Spleen (tissue), 11 donors: Measurements from ENCODE around the gene RPS27. TPM values are rescaled to one million over a fixed set of nuclear protein-coding genes. Genes with fewer than 3 reads are reported as not detected.
"Not testable (repeated sequence)": the region's sequence is repeated elsewhere in the genome, so short reads cannot be mapped to it uniquely, and the experiment has no call there.

Experiments used
- DNase-seq: peaks from one replicate; pipeline ENCODE4 v3.0.0-alpha.2; 2020
- H3K27ac ChIP-seq, 8 donors: fragments of 200-600 bp; sonication (generic) in 7 of 8; 1 replicate in 4 of 8; 2 replicates in 4 of 8; pipeline versions ENCODE4 v1.5.0 to v1.8.0; 2016 to 2021; ENCODE audit warnings: inconsistent platforms in 4 of 8, mild to moderate bottlenecking in 4 of 8, moderate library complexity in 1 of 8
- H3K27me3 ChIP-seq, 7 donors: fragments of 200-600 bp; sonication (generic) in 6 of 7; replicated peaks in 1 of 7; 1 replicate in 4 of 7; 2 replicates in 3 of 7; pipeline versions ENCODE4 v1.5.0 to v1.8.0; 2016 to 2021; ENCODE audit warnings: inconsistent platforms in 3 of 7, mild to moderate bottlenecking in 1 of 7
- H3K36me3 ChIP-seq, 6 donors: fragments of 200-600 bp; sonication (generic) in 5 of 6; 1 replicate in 4 of 6; 2 replicates in 2 of 6; pipeline versions ENCODE4 v1.5.0 to v1.8.0; 2016 to 2021; ENCODE audit warnings: inconsistent platforms in 2 of 6
- H3K4me1 ChIP-seq, 6 donors: fragments of 200-600 bp; sonication (generic) in 5 of 6; 1 replicate in 3 of 6; 2 replicates in 3 of 6; pipeline versions ENCODE4 v1.5.0 to v1.8.0; 2016 to 2021; ENCODE audit warnings: inconsistent platforms in 3 of 6
- H3K4me3 ChIP-seq, 8 donors: fragments of 200-600 bp; sonication (generic) in 7 of 8; 1 replicate in 4 of 8; 2 replicates in 4 of 8; pipeline versions ENCODE4 v1.5.0 to v1.8.0; 2016 to 2021; ENCODE audit warnings: inconsistent platforms in 4 of 8, mild to moderate bottlenecking in 4 of 8, moderate library complexity in 2 of 8
- H3K9me3 ChIP-seq, 8 donors: fragments of 200-600 bp; sonication (generic) in 7 of 8; 1 replicate in 4 of 8; 2 replicates in 4 of 8; pipeline versions ENCODE4 v1.5.0 to v1.8.0; 2016 to 2021; ENCODE audit warnings: inconsistent platforms in 4 of 8
- POLR2A ChIP-seq, 3 donors: fragments of 450-650 bp; IDR thresholded peaks; one replicate each; pipeline ENCODE4 v1.5.1; 2017; ENCODE audit warnings: antibody characterized with exemption in 3 of 3, mild to moderate bottlenecking in 1 of 3
- POLR2AphosphoS5 ChIP-seq, 3 donors: sonication (generic); formaldehyde crosslinking; IDR thresholded peaks; one replicate each; pipeline ENCODE4 v1.5.1; 2017; ENCODE audit warnings: antibody characterized with exemption in 3 of 3
- WGBS, 5 donors: extraction: QIAGEN DNeasy Blood & Tissue Kit in 3 of 5; methylation state at CpG; one replicate each; pipeline versions ENCODE4 v1.1.5 to v1.1.7; 2013 to 2018; 5-methylcytosine and 5-hydroxymethylcytosine counted together
- intact Hi-C: fragments of 100-400 bp; cut with DNase I; formaldehyde crosslinking; loops from one replicate; pipeline ENCODE4 v1.15.0; 2023; ENCODE audit warnings: low total_unique reads
- microRNA-seq, 3 donors: library from miRNA; unstranded; fragments of <30 nt; microRNA quantifications; one replicate each; pipeline versions ENCODE4 to v1.1.0, GENCODE V29; 2019 to 2020
- polyA plus RNA-seq, 3 donors: library from polyadenylated mRNA; stranded (reverse); fragments of 200-250 nt; gene quantifications; one replicate each; pipeline ENCODE4 v1.2.1, GENCODE V29; 2013
- small RNA-seq, 4 donors: library from RNA; depleted of rRNA; stranded (forward); fragments of <200 nt; gene quantifications; one replicate each; pipeline ENCODE3, GENCODE V24; 2016
- total RNA-seq, 7 donors: library from RNA; depleted of rRNA in 3 of 7; stranded (reverse); fragments of >200 nt in 3 of 7; fragmentation: NEBNext Ultra II Directional in 4 of 7; extraction: Animal tissue kit (Norgen Biotek cat#: 25700) in 4 of 7; gene quantifications; one replicate each; pipeline versions ENCODE4 v1.1.0 to v1.2.1, GENCODE V29; 2016 to 2021
- TF ChIP-seq, protein P1 (sequence below), 11 experiments: fragments of 200-600 bp in 7 of 11; fragments of 450-650 bp in 4 of 11; sonication (generic) in 4 of 11; IDR thresholded peaks in 8 of 11; conservative IDR thresholded peaks in 3 of 11; 1 replicate in 7 of 11; 2 replicates in 4 of 11; pipeline versions ENCODE4 v1.4.0 to v1.8.0; 2016 to 2021; ENCODE audit warnings: antibody characterized with exemption in 11 of 11, inconsistent platforms in 4 of 11, mild to moderate bottlenecking in 1 of 11
- donor health status: healthy with polysubstance abuse.
- donor health status: DM: no; HTN: no; CAD: no; lungs with moderate emphysema.
- donor health status: DM: no; HTN: no; CAD: no.
- donor health status: Bipolar disorder and iron deficiency.
- donor health status: healthy.
- donor health status: DM: no; HTN: no; CAD: no.
- donor health status: DM: yes; HTN: yes; CAD: no.

RPS27 gene
- total and polyA plus RNA-seq, 10 donors, result 1,398 to 23,475 (median 2,447) TPM

DNA sequence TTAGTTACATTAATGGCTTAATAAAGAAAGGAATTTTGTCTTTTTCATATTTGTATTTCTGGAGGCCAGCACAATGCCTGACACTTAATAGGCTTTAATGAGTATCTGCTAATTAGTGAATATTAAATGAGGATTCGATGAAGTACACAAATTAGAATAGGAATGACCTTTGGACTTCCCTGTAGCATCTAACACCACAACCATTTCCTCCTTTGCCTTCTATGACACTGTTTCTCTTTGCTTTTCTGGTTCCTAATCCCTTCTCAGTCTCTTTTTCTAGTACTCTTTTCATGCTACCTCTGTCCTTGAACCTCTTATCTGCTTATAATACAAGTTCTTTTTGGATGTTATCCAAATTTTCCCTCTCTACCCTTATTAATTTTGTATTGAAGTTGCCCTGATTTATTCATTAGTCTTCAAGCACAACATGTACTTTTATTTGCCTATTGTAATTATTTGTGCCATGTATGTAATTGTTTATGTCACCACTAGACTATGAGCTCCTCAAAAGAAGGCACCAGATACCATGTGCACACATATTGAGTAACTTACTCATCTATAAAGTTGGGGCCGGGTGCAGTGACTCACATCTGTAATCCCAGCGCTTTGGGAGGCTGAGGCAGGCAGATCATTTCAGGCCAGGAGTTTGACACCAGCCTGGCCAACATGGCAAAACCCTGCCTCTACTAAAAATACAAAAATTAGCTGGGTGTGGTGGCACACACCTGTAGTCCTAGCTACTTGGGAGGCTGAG lies 23.8 kb downstream of the RPS27 start:
- DNase-seq, result no peak
- Histone ChIP-seq H3K27me3 (no peaks in the 10 kb centered on the region), H3K27ac (no peak overlapping the region), H3K36me3 (no peaks in the 10 kb centered on the region), H3K4me3 (no peak overlapping the region), H3K9me3 (no peaks in the 10 kb centered on the region), H3K4me1 (no peaks in the 10 kb centered on the region)
- 68 to 84% (median 75%) methylated on average over 3 of the region's 3 CpGs for WGBS, 5 donors
- intact Hi-C loops, result loop anchor here (10.0 kb wide), 1 partner anchor 130 kb away; no protein-coding TSS in a partner anchor
- no peak for TF ChIP-seq POLR2A (IDR thresholded peaks at IDR 0.05)
- no peak for TF ChIP-seq POLR2AphosphoS5 (IDR thresholded peaks at IDR 0.05)
- TF ChIP-seq, protein P1, sequence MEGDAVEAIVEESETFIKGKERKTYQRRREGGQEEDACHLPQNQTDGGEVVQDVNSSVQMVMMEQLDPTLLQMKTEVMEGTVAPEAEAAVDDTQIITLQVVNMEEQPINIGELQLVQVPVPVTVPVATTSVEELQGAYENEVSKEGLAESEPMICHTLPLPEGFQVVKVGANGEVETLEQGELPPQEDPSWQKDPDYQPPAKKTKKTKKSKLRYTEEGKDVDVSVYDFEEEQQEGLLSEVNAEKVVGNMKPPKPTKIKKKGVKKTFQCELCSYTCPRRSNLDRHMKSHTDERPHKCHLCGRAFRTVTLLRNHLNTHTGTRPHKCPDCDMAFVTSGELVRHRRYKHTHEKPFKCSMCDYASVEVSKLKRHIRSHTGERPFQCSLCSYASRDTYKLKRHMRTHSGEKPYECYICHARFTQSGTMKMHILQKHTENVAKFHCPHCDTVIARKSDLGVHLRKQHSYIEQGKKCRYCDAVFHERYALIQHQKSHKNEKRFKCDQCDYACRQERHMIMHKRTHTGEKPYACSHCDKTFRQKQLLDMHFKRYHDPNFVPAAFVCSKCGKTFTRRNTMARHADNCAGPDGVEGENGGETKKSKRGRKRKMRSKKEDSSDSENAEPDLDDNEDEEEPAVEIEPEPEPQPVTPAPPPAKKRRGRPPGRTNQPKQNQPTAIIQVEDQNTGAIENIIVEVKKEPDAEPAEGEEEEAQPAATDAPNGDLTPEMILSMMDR (IDR thresholded peaks at IDR 0.05 in 8 of 11, conservative IDR thresholded peaks at IDR 0.05 in 3 of 11), result no peak

- H3K4me3 ChIP-seq, result no peak overlapping the region
- 88 to 98% (median 93%) methylated on average over 4 of the region's 4 CpGs for WGBS, 5 donors
- no peak for TF ChIP-seq POLR2AphosphoS5 (IDR thresholded peaks at IDR 0.05)
- no peak for TF ChIP-seq POLR2A (IDR thresholded peaks at IDR 0.05)
- TF ChIP-seq, protein P1 (IDR thresholded peaks at IDR 0.05 in 8 of 11, conservative IDR thresholded peaks at IDR 0.05 in 3 of 11), result no peak
- no peak overlapping the region for H3K27ac ChIP-seq
- H3K9me3 ChIP-seq, result no peaks in the 10 kb centered on the region
- DNase-seq, result no peak
- H3K27me3 ChIP-seq, result no peaks in the 10 kb centered on the region
- H3K36me3 ChIP-seq, result no peaks in the 10 kb centered on the region
- no peaks in the 10 kb centered on the region for H3K4me1 ChIP-seq
- intact Hi-C loops, result loop anchor here (10.0 kb wide), 1 partner anchor 126 kb away; no protein-coding TSS in a partner anchor
Observed at GRCh38 chr1:154019269-154019668, 28.7 kb downstream of the RPS27 start.

GRCh38 chr1:154019940-154020339 lies 29.4 kb downstream of the RPS27 start:
- Histone ChIP-seq H3K9me3 (no peaks in the 10 kb centered on the region), H3K36me3 (no peaks in the 10 kb centered on the region), H3K4me1 (no peaks in the 10 kb centered on the region), H3K27ac (no peak overlapping the region), H3K4me3 (no peak overlapping the region), H3K27me3 (no peaks in the 10 kb centered on the region)
- DNase-seq, result no peak
- TF ChIP-seq POLR2AphosphoS5 (IDR thresholded peaks at IDR 0.05), result no peak
- TF ChIP-seq, protein P1 (IDR thresholded peaks at IDR 0.05 in 8 of 11, conservative IDR thresholded peaks at IDR 0.05 in 3 of 11), result no peak
- no peak for TF ChIP-seq POLR2A (IDR thresholded peaks at IDR 0.05)
- intact Hi-C loops, result loop anchor here (10.0 kb wide), 1 partner anchor 125 kb away; no protein-coding TSS in a partner anchor
- WGBS, 5 donors, result 82 to 95% (median 88%) methylated on average over 1 of the region's 1 CpG

GRCh38 chr1:154033697-154034096 lies 43.1 kb downstream of the RPS27 start:
- intact Hi-C loops, H3K4me1 ChIP-seq, H3K27ac ChIP-seq, H3K27me3 ChIP-seq, H3K4me3 ChIP-seq, H3K36me3 ChIP-seq, DNase-seq: not testable (repeated sequence)
- WGBS, 5 donors, result 89 to 100% (median 98%) methylated on average over 1 of the region's 1 CpG
- peaks cover 0 to 12% (median 0%) of the 10 kb centered on the region in 8 donors for H3K9me3 ChIP-seq

Small RNA genes lying within 50 kb of the gene (microRNA-seq; reads per million reads assigned to microRNA genes)
- gene MIR6737, result 0.28 to 2.2 (median 1.1) reads per million in 3 donors

Small RNA genes lying within 50 kb of the gene (small RNA-seq; reads per million reads assigned to genes)
- gene MIR6737 (0 to 0.08 (median 0) reads per million in 4 donors), gene RNU6-179P (0 reads per million in 4 donors)

Other genes starting within 250 kb of the RPS27 start
- gene SLC27A3, start 215.4 kb upstream of the RPS27 start, total RNA-seq, result 10 to 100 TPM; 11.1 to 28.4 (median 20.0) TPM
- 10 to 100 TPM; 23.4 to 54.5 (median 48.6) TPM for gene SLC27A3, start 215.4 kb upstream of the RPS27 start, polyA plus RNA-seq
- gene GATAD2B, start 67.8 kb upstream of the RPS27 start, total RNA-seq, result 10 to 100 TPM; 44.2 to 68.1 (median 60.4) TPM
- 1 to 10 TPM; 3.7 to 7.1 (median 3.9) TPM for gene GATAD2B, start 67.8 kb upstream of the RPS27 start, polyA plus RNA-seq
- gene DENND4B, start 44.0 kb upstream of the RPS27 start, total RNA-seq, result 100 to 1,000 TPM; 135 to 211 (median 168) TPM
- 100 to 1,000 TPM in 2 of 3 donors, 10 to 100 TPM in 1; 47.7 to 106 (median 104) TPM for gene DENND4B, start 44.0 kb upstream of the RPS27 start, polyA plus RNA-seq
- 10 to 100 TPM; 34.8 to 80.1 (median 66.8) TPM for gene CRTC2, start 32.1 kb upstream of the RPS27 start, total RNA-seq
- gene CRTC2, start 32.1 kb upstream of the RPS27 start, polyA plus RNA-seq, result 10 to 100 TPM; 37.7 to 79.7 (median 72.3) TPM
- gene SLC39A1, start 27.2 kb upstream of the RPS27 start, total RNA-seq, result 10 to 100 TPM; 66.7 to 88.4 (median 81.1) TPM
- gene SLC39A1, start 27.2 kb upstream of the RPS27 start, polyA plus RNA-seq, result 10 to 100 TPM; 23.6 to 41.3 (median 40.6) TPM
- gene CREB3L4, start 22.9 kb upstream of the RPS27 start, total RNA-seq, result 10 to 100 TPM in 2 of 7 donors, 1 to 10 TPM in 5; 6.1 to 18.0 (median 9.1) TPM
- gene CREB3L4, start 22.9 kb upstream of the RPS27 start, polyA plus RNA-seq, result 10 to 100 TPM in 2 of 3 donors, 1 to 10 TPM in 1; 8.9 to 13.3 (median 11.7) TPM
- 100 to 1,000 TPM in 5 of 7 donors, 10 to 100 TPM in 2; 97.9 to 222 (median 102) TPM for gene JTB, start 13.1 kb upstream of the RPS27 start, total RNA-seq
- gene JTB, start 13.1 kb upstream of the RPS27 start, polyA plus RNA-seq, result 100 to 1,000 TPM; 184 to 243 (median 204) TPM
- gene RAB13, start 4.4 kb upstream of the RPS27 start, total RNA-seq, result 100 to 1,000 TPM in 1 of 7 donors, 10 to 100 TPM in 6; 31.8 to 115 (median 49.4) TPM
- gene RAB13, start 4.4 kb upstream of the RPS27 start, polyA plus RNA-seq, result 100 to 1,000 TPM in 1 of 3 donors, 10 to 100 TPM in 2; 94.9 to 111 (median 98.1) TPM
- under 1 TPM in 5 of 7 donors, not detected in 2; 0.06 to 0.34 (median 0.10) TPM for gene NUP210L, start 164.3 kb downstream of the RPS27 start, total RNA-seq
- under 1 TPM in 1 of 3 donors, not detected in 2; 0.02 TPM for gene NUP210L, start 164.3 kb downstream of the RPS27 start, polyA plus RNA-seq
- gene TPM3, start 201.3 kb downstream of the RPS27 start, total RNA-seq, result 100 to 1,000 TPM; 383 to 596 (median 456) TPM
- gene TPM3, start 201.3 kb downstream of the RPS27 start, polyA plus RNA-seq, result 100 to 1,000 TPM; 221 to 315 (median 240) TPM
- not detected for gene CFAP141, start 215.6 kb downstream of the RPS27 start, total RNA-seq
- not detected for gene CFAP141, start 215.6 kb downstream of the RPS27 start, polyA plus RNA-seq
- 100 to 1,000 TPM in 5 of 7 donors, 10 to 100 TPM in 2; 89.5 to 156 (median 134) TPM for gene UBAP2L, start 230.2 kb downstream of the RPS27 start, total RNA-seq
- 10 to 100 TPM; 36.8 to 58.0 (median 44.4) TPM for gene UBAP2L, start 230.2 kb downstream of the RPS27 start, polyA plus RNA-seq